ENCODE measurements around the gene TCF25.
"Not testable (repeated sequence)": the region's sequence is repeated elsewhere in the genome, so short reads cannot be mapped to it uniquely, and the experiment has no call there.

Gene TCF25

GRCh38 chr16:89905511-89906139, 32.2 kb downstream of the TCF25 start:
- DNase-seq, result no peak

- no peak for DNase-seq
Observed at GRCh38 chr16:89906140-89907025, 33.0 kb downstream of the TCF25 start.

- DNase-seq, result no peak
Observed at GRCh38 chr16:89907055-89907814, 33.8 kb downstream of the TCF25 start.

- no peak for DNase-seq
Observed at GRCh38 chr16:89908236-89908635, 34.8 kb downstream of the TCF25 start.

- peak; percentile 64 to 66 for DNase-seq
Observed at GRCh38 chr16:89909777-89910716, 36.7 kb downstream of the TCF25 start.

- no peak for DNase-seq
Observed at GRCh38 chr16:89910717-89911354, 37.4 kb downstream of the TCF25 start.

GRCh38 chr16:89911375-89911774, 38.0 kb downstream of the TCF25 start:
- no peak for DNase-seq

- DNase-seq, result no peak
Observed at GRCh38 chr16:89912143-89912542, 38.8 kb downstream of the TCF25 start.

- no peak for DNase-seq
Observed at GRCh38 chr16:89912627-89913026, 39.2 kb downstream of the TCF25 start.

- no peak for DNase-seq
Observed at GRCh38 chr16:89913408-89914387, 40.3 kb downstream of the TCF25 start.

- not testable (repeated sequence) for DNase-seq
Observed at GRCh38 chr16:89914642-89915285, 41.4 kb downstream of the TCF25 start.

GRCh38 chr16:89915303-89916232, 42.2 kb downstream of the TCF25 start:
- DNase-seq, result no peak

- DNase-seq, result peak; percentile 69 to 72
Observed at GRCh38 chr16:89917773-89918452, 44.5 kb downstream of the TCF25 start.

GRCh38 chr16:89918453-89919347, 45.3 kb downstream of the TCF25 start, which contains the start of gene MC1R:
Gene MC1R, plus strand, starts transcription at chr16:89918862. Its CDS starts 397 bp downstream, at chr16:89919259.
- no peak for DNase-seq

- no peak for DNase-seq
Observed at GRCh38 chr16:89919535-89920406, 46.4 kb downstream of the TCF25 start.

- DNase-seq, result no peak
Observed at GRCh38 chr16:89920723-89921122, 47.3 kb downstream of the TCF25 start.

Data from stimulated activated CD4-positive, alpha-beta T cell treated with anti-CD3 and anti-CD28 coated beads, Interleukin-2, amount 100 ng/mL, for 48 hours (primary cell).